ENCODE measurements around the gene KRT33B.

DNA sequence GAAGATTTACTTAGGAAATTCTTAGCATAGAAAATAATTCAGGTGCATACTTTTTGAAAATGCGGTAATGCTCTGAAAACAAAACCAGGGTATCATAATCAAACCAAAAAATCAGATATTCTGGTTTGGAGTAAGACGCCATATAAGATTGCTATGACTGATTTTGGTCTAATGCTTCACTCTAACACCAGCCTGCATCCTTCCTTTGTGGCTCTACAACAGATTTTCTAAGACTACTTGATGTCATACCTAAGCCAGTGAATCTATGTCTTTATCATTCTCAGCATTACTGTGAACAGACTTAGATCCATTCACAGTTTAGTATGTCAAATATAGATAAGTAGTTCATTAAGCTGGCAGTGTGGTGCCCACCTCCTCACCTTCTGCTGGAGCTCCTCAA lies 590 bp downstream of the KRT33B start:
- TF ChIP-seq EZH2 (IDR thresholded peaks at IDR 0.05; ENCODE audit: borderline replicate concordance), result no peak
- TF ChIP-seq, protein P1, sequence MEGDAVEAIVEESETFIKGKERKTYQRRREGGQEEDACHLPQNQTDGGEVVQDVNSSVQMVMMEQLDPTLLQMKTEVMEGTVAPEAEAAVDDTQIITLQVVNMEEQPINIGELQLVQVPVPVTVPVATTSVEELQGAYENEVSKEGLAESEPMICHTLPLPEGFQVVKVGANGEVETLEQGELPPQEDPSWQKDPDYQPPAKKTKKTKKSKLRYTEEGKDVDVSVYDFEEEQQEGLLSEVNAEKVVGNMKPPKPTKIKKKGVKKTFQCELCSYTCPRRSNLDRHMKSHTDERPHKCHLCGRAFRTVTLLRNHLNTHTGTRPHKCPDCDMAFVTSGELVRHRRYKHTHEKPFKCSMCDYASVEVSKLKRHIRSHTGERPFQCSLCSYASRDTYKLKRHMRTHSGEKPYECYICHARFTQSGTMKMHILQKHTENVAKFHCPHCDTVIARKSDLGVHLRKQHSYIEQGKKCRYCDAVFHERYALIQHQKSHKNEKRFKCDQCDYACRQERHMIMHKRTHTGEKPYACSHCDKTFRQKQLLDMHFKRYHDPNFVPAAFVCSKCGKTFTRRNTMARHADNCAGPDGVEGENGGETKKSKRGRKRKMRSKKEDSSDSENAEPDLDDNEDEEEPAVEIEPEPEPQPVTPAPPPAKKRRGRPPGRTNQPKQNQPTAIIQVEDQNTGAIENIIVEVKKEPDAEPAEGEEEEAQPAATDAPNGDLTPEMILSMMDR (IDR thresholded peaks at IDR 0.05; ENCODE audit: poor library complexity), result no peak

Measured in hepatocyte (in vitro differentiated cells).